Activated CD8-positive, alpha-beta memory T cell treated with anti-CD3 and anti-CD28 coated beads, Interleukin-2, amount 50 U/mL, for 48 hours (primary cell): ENCODE results near the gene DESI1.
"Not testable (repeated sequence)": the region's sequence is repeated elsewhere in the genome, so short reads cannot be mapped to it uniquely, and the experiment has no call there.

ENCODE experiments used
- DNase-seq: peaks from one replicate; pipeline ENCODE4 v3.0.0-alpha.2; 2020

The DESI1 gene

GRCh38 chr22:41582694-41583093 lies 38.1 kb downstream of the DESI1 start:
- DNase-seq: no peak

GRCh38 chr22:41579997-41580355 lies 40.9 kb downstream of the DESI1 start:
- no peak for DNase-seq

GRCh38 chr22:41579297-41579996 lies 41.4 kb downstream of the DESI1 start:
- DNase-seq: no peak

- no peak for DNase-seq
Measured at GRCh38 chr22:41578818-41579217, 42.0 kb downstream of the DESI1 start.

GRCh38 chr22:41578114-41578513 lies 42.7 kb downstream of the DESI1 start:
- DNase-seq: no peak

- DNase-seq: peak; percentile 60
Measured at GRCh38 chr22:41576877-41577276, 44.0 kb downstream of the DESI1 start.

- DNase-seq: no peak
Measured at GRCh38 chr22:41575533-41575932, 45.3 kb downstream of the DESI1 start.

GRCh38 chr22:41574847-41575381 lies 45.9 kb downstream of the DESI1 start:
- no peak for DNase-seq

GRCh38 chr22:41573677-41574076 lies 47.2 kb downstream of the DESI1 start:
- no peak for DNase-seq

- DNase-seq: not testable (repeated sequence)
Measured at GRCh38 chr22:41572305-41572704, 48.5 kb downstream of the DESI1 start.

- DNase-seq: no peak
Measured at GRCh38 chr22:41571786-41572185, 49.1 kb downstream of the DESI1 start.

- DNase-seq: no peak
Measured at GRCh38 chr22:41570221-41570620, 50.6 kb downstream of the DESI1 start.

GRCh38 chr22:41568811-41569210 lies 52.0 kb downstream of the DESI1 start:
- DNase-seq: no peak

GRCh38 chr22:41567512-41567768 lies 53.4 kb downstream of the DESI1 start:
- no peak for DNase-seq

- no peak for DNase-seq
Measured at GRCh38 chr22:41565403-41566054, 55.3 kb downstream of the DESI1 start.

- DNase-seq: no peak
Measured at GRCh38 chr22:41564563-41564962, 56.3 kb downstream of the DESI1 start.

GRCh38 chr22:41563051-41563711 lies 57.7 kb downstream of the DESI1 start:
- no peak for DNase-seq

- DNase-seq: no peak
Measured at GRCh38 chr22:41562461-41562860, 58.4 kb downstream of the DESI1 start.

GRCh38 chr22:41561788-41562187 lies 59.1 kb downstream of the DESI1 start:
- DNase-seq: no peak

GRCh38 chr22:41561335-41561734 lies 59.5 kb downstream of the DESI1 start:
- DNase-seq: no peak

- no peak for DNase-seq
Measured at GRCh38 chr22:41560095-41560471, 60.8 kb downstream of the DESI1 start.

- not testable (repeated sequence) for DNase-seq
Measured at GRCh38 chr22:41558241-41558630, 62.6 kb downstream of the DESI1 start.

- no peak for DNase-seq
Measured at GRCh38 chr22:41557401-41558240, 63.2 kb downstream of the DESI1 start.
